ENCODE measurements around the gene CEP131.
"Not testable (repeated sequence)": the region's sequence is repeated elsewhere in the genome, so short reads cannot be mapped to it uniquely, and the experiment has no call there.

The CEP131 gene

DNA sequence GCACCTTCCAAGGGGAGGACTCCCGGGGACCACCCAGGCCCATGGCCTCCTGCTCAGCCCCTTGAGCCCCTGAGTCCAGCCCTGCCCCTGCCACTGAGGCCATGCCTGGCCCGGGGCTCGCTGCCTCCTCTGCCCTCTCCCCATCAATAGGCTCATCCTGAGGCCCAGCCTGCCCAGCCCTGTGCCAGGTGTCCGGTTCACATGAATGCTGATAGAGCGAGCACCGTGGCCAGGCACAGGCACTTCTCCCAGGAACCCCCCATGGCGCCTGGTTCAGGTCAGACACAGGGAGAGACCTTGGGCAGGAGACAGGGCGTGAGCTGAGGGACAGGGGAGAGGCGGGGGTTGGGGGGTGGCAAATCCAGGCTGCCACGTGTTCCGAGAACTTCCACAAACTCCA is 60.3 kb downstream of the CEP131 start:
- no peak for DNase-seq

DNA sequence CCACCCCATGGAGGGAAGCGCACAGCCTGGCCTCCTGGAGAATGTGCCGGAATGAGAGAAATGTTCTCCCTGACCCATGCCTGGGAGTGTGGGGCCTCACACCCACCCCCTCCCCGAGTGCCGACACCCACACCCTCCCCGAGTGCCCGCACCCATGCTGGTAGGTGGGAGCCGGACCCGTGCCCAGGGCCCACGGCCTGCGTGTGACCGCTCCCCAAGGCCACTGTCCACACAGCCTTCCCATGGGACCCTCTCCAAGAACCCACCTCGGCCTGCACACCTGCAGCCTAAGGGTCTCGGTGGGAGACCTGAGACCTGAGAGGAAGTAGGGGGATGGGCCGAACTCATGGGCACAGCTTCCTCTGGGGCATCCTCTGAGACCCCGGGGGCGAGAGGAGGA is 60.8 kb downstream of the CEP131 start:
- DNase-seq: no peak

DNA sequence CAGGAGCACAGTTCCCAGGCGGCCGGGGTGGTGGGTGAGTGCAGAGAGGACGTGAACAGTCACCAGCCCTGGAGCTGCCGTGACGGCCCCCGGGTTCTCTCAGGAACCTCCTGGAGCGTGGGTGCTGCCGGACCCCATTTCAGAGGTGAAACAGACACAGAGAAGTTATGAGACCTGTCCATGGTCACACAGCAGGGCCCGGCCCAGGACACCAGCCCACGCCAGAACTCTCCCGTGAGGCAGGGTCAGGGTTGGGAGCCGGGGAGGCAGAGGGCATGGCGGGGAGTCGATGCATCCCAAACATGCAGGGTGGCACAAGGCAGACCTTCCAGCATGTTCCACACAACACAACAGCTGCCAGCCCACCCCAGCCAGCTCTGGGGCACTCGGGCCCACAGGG is 61.2 kb downstream of the CEP131 start:
- no peak for DNase-seq

DNA sequence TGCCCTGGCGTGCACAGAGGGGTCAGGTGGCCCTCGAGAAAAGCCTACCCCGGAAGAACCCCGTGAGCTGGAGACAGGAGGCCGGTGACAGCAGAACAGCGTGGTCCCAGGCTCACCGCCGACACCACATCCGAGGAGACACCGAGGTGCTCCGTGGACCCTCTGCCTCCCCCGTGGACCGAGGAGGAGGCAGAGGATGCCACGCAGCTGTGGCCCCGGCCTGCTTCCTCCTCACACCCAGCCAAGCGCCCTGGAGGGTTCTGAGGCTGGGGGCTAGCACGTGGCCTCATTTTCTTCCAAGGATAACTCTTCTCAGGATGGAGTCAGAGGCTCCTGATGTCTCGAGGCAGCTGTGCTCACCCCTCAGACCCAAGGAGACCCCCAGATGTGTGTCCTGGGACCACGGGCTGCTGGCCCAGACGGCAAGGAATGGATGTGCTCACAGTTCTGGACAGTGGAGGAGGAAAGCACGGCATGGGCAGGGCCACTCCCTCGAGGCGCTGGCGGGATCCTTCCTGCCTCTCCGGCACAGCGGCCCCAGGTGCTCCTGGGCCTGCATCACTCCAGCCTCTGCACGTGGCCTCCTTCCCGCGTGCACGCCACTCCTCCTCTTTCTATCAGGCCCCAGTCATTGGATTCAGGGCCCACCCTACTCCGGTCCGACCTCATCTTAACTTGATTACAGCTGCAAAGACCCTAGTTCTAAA is 61.9 kb downstream of the CEP131 start:
- no peak for DNase-seq

DNA sequence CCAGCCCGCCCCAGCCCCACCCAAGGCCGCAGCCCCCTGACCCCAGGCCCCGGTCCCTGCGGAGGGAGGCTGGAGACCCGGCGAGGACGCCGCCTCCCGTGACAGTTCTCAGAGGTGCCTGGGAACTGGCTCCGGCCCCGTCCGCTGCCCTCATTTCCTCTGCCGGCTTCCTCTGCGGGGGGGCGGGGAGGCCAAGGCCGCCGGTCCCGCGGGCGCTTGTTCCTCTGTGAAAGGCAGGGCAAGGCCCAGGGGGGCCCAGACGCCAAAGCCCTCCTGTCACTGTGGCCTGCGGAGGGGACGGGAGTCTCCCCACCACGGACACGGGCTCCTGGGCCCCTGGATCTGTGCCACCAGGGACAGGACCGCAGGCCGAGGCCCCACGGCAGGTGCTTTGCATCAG is 62.5 kb downstream of the CEP131 start:
- no peak for DNase-seq

DNA sequence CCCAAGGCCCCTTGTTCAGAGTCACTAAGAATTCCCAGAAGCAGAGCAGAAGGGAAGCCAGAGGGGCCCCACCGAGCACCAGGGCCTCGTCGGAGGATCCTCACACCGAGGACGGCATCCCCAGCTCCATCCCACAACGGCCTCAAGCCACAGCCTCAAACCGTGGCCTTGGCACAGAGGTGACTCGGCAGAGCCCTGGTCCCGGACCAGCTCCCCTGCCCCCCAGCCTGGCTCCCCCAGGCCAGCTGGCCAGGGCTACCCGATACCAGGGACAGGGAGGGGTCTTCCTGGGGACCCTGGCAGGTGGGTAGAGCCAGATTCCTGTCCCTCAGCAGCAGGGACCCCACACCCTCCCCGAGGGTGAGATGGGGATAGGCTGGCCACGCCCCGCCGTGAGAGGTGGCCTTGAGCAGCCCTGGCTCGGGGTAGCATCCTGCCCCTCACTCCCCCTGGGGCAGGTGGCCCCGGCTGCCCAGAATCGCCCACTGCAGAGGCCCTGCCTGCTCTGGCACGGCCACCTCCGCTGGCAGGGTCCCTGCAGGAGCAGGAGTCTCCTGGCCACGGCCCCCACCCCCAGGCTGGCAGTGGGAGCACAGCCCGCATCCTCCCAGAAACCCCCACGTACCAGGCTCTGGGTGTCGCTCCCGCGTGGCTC is 63.0 kb downstream of the CEP131 start:
- DNase-seq: no peak

DNA sequence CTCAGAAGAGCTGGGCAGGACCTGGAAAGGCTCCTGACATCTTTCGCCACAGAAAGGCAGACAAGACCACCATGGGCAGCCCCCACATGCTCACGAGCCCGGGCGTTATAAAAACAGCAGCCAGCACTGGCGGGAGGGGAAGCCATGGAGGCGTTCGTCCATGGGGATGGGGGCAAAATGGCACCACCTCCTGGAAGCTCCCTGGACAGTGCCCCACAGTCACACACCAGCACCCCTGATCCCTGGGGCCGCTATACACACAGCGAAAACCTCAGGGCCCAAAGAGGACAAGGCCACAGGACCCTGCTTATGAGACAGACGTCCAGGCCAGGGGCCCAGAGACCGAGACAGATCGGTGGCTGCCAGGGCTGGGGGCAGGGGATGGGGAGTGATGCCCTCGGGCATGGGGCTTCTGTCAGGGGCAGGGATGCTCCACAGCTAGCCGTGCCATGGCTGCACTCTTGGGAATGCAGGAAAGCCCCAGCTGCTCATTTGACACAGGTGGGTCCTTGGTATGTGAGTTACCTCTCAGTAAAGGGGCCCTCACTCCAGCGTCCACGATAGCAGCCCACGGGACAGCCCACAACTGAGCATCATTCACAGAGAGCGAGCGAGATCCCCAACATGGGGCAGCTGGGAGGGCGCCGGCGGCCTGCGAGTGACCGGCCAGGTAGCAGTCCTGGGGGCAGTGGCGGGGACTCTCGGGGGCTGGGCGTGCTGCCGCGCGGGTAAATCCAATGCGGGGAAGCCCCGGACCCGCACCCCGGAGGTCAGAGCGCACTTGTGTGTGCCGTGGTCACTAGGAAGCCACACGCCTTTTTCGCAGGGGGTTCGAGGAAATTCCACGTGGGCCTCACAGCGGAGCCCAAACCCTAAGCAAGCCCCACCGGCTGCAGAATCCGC is 63.8 kb downstream of the CEP131 start:
- no peak for DNase-seq

DNA sequence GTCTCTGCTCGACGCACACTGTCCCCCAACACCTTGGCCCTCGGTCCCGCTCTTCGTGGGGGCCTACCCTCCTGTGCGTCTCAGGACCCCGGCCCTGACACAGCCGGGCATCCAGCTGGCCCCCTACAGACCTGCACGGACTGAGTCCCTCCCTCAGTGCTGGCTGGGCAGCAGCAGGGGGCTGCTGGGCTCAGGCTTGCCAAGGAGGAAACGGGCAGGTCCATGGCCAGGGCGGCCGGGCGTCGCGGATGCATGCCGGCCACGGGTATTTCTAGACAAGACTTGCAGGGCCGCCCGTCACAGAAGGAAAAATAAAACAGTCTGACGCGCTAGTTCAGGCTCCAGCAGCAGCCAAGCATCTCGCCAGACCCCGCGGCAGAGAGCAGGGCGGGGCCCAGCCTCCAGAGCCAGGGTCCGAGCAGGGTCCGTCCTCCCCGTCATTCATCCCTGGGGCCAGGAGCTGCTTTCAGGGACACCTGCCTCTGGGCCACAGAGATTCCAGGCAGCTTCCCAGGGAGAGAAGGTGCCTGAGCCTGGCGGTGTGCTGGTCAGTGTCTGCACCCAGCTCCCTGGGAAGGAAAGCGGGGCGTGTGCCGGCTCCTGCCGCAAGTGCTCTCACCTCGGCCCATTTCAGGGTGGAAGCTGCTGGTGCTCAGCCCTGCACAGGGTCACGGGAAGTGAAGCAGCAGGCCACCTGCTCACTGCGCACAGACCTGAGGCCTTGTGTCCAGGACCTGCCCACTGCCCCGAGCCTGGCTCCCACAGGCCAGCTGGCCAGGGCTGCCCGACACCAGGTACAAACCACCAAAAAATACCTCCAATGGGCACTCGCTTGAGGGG is 64.7 kb downstream of the CEP131 start:
- DNase-seq: no peak

DNA sequence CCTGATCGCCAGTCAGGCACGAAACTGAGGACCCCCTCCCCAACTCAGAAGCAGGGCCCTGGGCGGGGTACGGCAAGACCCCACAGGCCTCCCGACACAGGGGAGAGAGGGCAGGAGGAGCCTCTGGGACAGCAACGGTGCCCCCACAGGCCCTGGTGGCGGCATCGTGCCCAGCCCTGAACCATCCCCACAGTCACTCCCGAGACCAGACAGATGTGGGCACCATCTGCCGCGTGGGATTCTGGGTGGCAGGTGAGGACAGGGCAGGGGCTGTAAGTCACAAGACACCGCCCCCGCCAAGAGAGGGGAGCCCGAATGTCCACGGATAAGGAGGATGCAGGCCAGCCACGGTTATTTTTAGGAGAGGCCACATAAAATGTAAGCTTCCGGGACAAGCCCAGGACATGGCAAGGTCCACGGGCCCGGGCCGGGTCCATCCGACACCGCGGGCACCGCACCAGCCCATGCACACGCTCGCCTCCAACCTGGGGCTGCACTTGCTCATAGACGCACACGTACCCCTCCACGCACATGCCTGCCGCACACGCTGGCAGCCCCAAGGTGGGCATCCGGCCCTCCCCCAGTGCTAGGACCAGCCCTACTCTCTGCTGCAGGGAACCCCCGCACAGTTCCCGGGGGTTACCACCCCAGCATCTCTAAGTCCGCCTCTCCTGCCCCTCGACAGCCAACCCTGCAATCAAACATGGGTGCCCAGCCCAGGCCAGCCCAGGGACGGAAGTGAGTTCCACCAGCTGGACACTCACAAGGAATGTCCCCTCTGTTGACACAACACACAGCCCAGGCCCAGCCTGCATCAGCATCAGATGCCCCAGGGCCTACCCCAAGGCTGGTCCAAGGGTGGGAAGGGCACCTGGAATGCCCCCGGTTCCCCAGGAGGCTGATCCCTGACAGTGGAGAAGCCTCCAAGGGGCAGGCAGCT is 65.6 kb downstream of the CEP131 start:
- no peak for DNase-seq

DNA sequence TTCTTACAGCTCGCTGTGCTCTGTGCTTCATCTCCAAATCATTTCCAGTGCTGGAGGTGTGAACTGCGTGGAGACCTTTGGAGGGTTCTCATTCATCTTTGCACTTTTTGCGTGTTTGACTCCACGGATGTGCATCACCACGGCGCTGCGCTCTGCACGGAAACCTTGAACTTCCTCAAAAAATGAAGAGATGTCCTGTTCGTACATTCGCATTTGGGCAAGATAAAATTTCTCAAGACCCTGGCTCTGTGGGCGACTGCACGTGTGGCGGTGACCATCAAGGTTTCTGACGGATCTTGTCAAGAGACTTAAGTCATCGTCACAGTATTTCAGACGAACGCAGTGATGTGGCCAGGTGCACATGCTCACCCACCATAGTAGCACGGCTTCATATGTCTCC is 67.8 kb downstream of the CEP131 start:
- no peak for DNase-seq

DNA sequence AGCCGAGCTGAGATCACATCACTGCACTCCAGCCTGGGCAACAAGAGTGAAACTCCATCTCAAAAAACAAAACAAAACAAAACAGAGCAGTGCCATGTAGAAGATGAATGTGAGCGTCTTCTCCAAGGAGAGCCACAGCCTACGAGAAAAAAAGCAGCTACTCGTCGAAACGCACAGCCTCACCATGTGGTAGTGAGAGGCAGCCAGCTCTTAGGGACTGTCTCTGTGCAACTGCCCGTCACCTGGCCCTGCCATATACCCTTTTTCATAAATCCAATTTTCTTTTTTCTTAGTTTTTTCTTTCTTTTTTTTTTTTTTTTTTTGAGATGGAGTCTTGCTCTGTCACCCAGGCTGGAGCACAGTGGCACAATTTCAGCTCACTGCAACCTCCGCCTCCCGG is 68.7 kb downstream of the CEP131 start:
- not testable (repeated sequence) for DNase-seq

DNA sequence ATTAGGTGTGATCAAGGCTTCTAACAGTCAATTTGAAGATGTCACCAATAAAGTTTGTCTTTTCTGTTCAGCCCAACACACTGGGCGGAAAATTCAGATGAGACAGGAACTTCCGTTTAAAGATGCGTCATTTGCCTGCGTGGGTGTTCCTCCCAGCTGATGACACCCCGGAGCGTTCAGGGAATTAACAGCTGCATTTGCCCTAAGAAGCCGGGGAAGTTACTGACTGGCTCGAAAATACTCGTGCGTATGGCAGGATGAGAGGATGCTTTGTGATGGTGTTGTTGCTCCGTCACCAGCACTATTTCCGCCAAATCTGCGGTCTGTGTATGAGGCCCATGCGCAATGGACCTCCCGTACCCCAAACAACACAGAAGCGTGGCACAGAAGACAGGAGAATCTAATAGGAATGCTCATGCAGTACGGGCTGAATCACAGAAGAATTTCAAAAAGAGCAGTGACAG is 69.4 kb downstream of the CEP131 start:
- no peak for DNase-seq

DNA sequence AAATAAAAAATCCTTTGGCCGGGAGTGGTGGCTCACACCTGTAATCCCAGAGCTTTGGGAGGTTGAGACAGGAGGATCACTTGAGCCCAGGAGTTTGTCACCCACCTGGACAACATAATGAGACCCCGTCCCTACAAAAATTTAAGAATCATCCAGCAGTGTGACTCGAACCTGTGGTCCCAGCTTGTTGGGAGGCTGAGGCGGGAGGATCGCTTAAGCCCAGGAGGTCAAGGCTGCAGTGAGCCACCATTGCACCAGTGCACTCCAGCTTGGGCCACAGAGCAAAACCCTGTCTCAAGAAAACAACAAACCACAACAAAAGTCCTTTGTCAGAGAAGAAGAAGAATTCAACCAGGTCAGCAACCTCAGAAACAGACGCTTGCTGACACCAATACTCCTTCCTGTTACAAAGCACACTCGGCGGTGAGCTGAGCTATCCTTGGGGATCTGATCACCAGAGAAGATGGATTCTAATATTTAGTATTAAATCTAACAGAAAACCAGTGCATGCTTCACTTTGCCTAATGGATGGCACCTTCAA is 70.4 kb downstream of the CEP131 start:
- no peak for DNase-seq

DNA sequence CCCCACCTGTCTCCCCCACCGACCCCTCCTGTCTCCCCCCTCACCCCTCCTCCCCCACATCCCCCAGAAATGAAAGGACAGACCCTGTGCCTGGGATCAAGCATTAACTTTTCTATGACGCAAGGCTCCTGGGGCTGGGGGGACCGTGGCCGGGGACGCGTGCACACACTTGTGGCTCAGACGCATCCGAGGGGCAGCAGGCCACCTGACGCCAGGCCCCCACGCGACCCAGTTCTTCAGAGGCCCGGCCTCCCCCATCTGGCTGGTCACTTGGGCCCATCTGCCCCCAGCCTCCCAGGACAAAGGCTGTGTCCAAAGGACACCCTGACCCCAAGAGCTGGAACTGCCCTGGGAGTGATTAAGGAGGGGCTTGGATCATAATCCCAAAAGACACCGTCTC is 71.5 kb downstream of the CEP131 start:
- DNase-seq: no peak

DNA sequence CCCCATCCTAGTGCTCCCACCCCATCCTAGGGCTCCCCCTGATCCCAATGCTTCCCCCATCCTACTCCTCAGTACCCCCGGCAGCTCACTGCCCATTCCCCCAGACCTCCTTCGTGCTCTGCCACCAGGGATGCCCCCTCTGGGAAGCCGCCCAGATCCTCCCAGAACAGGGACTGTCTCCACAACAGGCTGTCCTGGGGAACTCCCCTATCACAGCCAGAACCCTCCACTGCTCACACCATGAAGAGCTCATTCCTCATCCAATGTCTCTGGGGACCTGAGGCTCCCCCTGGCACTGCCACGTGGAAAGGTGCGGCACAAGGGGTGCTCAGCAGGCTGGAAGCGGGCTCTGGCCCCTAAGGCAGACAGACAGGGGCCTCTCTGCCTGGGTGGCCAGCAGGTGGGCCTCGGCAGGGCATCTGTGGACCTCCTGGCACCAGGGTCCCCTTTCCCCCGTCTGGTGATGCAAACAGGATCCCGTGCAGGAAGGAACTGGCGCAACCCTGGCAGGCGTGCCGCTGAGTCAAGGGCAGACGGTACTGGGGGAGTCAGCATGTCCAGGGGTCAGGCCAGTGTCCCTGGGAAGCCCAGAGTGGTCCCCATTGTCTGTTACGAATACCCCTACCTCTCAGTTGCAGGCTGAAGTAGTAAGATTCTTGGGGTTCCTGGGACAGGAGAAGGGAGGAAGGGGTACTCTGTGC is 72.2 kb downstream of the CEP131 start:
- no peak for DNase-seq

DNA sequence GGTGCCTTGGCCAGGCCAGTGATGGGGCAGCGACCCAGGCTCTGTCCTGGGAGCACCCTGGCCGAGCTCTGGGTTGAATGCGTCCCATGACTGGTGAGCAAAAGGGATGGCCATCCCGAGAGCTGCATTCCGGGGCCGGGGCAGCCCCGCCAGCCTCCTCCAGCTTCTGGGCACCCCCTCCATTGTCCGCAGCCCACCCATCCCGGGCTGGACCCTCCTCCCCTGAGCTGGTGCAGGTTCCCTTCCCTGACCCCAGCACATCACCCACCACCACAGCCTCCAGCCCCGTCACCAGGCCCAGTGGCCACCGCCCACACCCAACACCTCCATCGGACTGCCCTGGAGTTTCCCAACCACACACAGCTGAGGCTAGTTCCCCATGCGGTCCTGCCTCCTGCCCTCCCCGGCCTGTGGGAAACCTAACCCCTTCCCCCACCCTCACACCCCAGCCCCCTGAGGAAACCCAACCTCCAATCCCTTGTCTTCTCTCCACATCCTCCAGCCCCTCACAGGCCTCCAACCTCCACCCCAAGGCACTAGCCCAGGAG is 73.7 kb downstream of the CEP131 start:
- no peak for DNase-seq

DNA sequence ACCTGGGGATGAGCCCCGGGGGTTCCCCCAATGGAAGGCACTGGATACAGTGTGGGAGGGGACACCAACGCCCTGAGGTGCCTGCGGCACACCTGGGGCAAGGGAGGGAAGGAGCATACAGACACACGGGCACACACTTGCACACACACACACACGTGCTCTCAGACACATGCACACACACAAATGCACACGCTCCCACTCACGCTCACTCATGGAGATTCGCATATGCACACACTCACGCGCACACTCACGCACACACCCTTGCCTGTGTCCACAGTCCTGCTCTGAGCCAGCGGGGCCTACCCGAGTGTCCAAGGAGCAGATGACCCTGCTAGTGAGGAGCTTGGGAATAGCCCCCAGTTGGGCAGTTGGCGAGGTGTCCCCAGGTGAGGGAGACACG is 74.2 kb downstream of the CEP131 start:
- DNase-seq: no peak

DNA sequence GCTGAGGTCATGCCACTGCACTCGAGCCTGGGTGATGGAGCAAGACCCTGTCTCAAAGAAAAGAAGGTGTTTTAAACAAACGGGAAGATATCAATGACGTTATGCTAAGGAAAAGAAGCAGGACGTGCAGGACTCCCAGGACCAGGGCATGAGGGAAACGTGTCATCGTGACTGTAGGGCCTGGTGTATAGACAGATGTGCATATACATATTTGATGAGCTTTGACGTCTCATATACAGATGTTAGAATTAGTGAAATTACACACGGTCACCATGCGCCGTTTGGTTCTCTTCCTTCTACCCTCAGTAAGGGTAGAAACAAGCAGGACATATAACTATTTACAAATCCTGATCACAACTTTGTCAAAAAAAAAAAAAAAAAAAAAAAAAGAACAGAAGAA is 75.1 kb downstream of the CEP131 start:
- no peak for DNase-seq

DNA sequence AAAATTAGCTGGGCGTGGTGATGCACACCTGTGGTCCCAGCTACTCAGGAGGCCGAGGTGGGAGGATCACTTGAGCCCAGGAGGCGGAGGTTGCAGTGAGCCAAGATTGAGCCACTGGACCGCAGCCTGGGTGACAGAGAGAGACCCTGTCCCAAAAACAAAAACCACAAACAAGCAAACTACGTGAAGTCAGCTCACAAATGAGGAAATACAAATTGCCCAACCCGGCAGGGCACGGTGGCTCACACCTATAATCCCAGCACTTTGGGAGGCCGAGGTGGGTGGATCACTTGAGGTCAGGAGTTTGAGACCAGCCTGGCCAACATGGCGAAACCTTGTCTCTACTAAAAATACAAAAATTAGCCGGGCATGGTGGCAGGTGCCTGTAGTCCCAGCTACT is 76.6 kb downstream of the CEP131 start:
- DNase-seq: not testable (repeated sequence)

DNA sequence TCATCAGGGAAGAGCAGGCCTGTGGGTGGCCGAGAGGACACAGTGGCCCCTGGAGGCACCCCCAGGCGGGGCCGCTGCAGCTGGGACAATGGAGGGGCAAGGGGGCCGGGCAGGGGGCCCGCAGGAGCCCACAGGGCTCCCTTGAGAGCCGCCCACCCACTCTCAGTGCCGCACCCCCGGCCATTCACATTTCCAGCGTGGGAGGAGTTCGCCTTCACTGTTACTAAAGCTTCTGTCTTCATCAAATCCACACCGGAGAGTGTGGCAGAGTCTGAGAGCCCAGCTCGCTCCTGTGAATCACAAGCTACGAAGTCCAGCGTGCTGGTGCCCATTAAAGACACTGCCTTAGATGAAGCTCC is 78.4 kb downstream of the CEP131 start:
- DNase-seq: no peak
